ENCODE data around the gene GIPC3.

DNA sequence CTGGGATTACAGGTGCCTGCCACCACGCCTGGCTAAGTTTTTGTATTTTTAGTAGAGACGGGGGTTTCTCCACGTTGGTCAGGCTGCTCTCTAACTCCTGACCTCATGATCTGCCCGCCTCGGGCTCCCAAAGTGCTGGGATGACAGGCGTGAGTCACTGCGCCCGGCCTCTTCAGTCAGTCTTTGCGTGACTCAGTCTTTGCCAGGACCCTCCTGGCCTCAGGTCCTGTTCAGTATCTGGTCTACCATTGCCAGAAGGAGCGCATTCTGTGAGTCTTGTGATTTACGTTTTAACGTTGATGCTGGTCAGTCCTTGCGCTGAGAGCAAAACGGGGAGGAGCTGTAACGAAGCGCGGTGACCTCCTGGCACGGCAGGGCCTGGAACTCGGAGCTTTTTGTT is 20.1 kb upstream of the GIPC3 start:
- TF ChIP-seq POLR2A (IDR thresholded peaks at IDR 0.05): no peak
- TF ChIP-seq, protein P1, sequence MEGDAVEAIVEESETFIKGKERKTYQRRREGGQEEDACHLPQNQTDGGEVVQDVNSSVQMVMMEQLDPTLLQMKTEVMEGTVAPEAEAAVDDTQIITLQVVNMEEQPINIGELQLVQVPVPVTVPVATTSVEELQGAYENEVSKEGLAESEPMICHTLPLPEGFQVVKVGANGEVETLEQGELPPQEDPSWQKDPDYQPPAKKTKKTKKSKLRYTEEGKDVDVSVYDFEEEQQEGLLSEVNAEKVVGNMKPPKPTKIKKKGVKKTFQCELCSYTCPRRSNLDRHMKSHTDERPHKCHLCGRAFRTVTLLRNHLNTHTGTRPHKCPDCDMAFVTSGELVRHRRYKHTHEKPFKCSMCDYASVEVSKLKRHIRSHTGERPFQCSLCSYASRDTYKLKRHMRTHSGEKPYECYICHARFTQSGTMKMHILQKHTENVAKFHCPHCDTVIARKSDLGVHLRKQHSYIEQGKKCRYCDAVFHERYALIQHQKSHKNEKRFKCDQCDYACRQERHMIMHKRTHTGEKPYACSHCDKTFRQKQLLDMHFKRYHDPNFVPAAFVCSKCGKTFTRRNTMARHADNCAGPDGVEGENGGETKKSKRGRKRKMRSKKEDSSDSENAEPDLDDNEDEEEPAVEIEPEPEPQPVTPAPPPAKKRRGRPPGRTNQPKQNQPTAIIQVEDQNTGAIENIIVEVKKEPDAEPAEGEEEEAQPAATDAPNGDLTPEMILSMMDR (IDR thresholded peaks at IDR 0.05): no peak

Data from right lobe of liver (tissue), 4 donors.